GM23338 (cell line): ENCODE measurements around the gene CXCR5. TPM values are rescaled to one million over a fixed set of nuclear protein-coding genes. Genes with fewer than 3 reads are reported as not detected.
A peak's percentile ranks its signal among the peaks of the same experiment; 100 is the strongest.

ENCODE experiments used
- ATAC-seq: fragments of 200-7000 bp; cut with Tn5 transposase; 3 replicates; pipeline ENCODE4 v1.9.1; 2020
- DNase-seq: peaks from one replicate; pipeline ENCODE4 v3.0.0-alpha.2; 2015; ENCODE audit warnings: low spot score
- H2AFZ ChIP-seq: fragments of 200-600 bp; sonication (generic); 2 replicates; pipeline ENCODE4 v1.8.0; 2016; ENCODE audit warnings: antibody characterized with exemption, mild to moderate bottlenecking, moderate library complexity
- H3F3A ChIP-seq: fragments of 200-600 bp; sonication (generic); replicated peaks from 2 replicates; pipeline ENCODE4 v1.8.0; 2017; ENCODE audit warnings: antibody characterized with exemption, mixed run types, low read depth
- H3K27ac ChIP-seq: fragments of 200-600 bp; sonication (generic); 2 replicates; pipeline ENCODE4 v1.6.1; 2016; ENCODE audit warnings: low read depth
- H3K27me3 ChIP-seq: fragments of 200-600 bp; sonication (generic); 2 replicates; pipeline ENCODE4 v1.8.0; 2016; ENCODE audit warnings: mild to moderate bottlenecking, mixed run types, moderate library complexity; ENCODE audit not compliant: insufficient read depth
- H3K36me3 ChIP-seq: fragments of 200-600 bp; sonication (generic); 2 replicates; pipeline ENCODE4 v1.8.0; 2016; ENCODE audit warnings: mild to moderate bottlenecking; ENCODE audit not compliant: insufficient read depth
- H3K4me1 ChIP-seq: fragments of 200-600 bp; sonication (generic); 2 replicates; pipeline ENCODE4 v1.8.0; 2016; ENCODE audit warnings: mild to moderate bottlenecking, moderate library complexity; ENCODE audit not compliant: insufficient read depth
- H3K4me2 ChIP-seq: fragments of 200-600 bp; sonication (generic); 2 replicates; pipeline ENCODE4 v1.7.1; 2017; ENCODE audit warnings: mixed run types
- H3K4me3 ChIP-seq: fragments of 200-600 bp; sonication (generic); 2 replicates; pipeline ENCODE4 v1.6.1; 2016; ENCODE audit warnings: mixed run types
- H3K79me2 ChIP-seq: fragments of 200-600 bp; sonication (generic); replicated peaks from 2 replicates; pipeline ENCODE4 v1.8.0; 2017; ENCODE audit warnings: mild to moderate bottlenecking; ENCODE audit not compliant: insufficient read depth
- H3K9me2 ChIP-seq: fragments of 200-600 bp; sonication (generic); 2 replicates; pipeline ENCODE4 v1.8.0; 2017; ENCODE audit not compliant: insufficient read depth
- H4K20me1 ChIP-seq: fragments of 200-600 bp; sonication (generic); replicated peaks from 2 replicates; pipeline ENCODE4 v1.8.0; 2017; ENCODE audit warnings: mild to moderate bottlenecking; ENCODE audit not compliant: insufficient read depth
- H3K27ac Mint-ChIP-seq: 2 replicates; pipeline ENCODE4 v1.8.0; 2020; ENCODE audit warnings: inconsistent platforms, mild to moderate bottlenecking, moderate library complexity, mixed read lengths
- H3K27me3 Mint-ChIP-seq: 3 replicates; pipeline ENCODE4 v1.8.0; 2022; ENCODE audit warnings: low read depth, mild to moderate bottlenecking, moderate library complexity, mixed read lengths, inconsistent platforms; ENCODE audit not compliant: insufficient read depth, poor library complexity
- H3K36me3 Mint-ChIP-seq: 3 replicates; pipeline ENCODE4 v1.8.0; 2021; ENCODE audit warnings: low read depth, mild to moderate bottlenecking, inconsistent platforms, moderate library complexity, mixed read lengths
- H3K4me1 Mint-ChIP-seq: 3 replicates; pipeline ENCODE4 v1.8.0; 2020; ENCODE audit warnings: mild to moderate bottlenecking, inconsistent platforms, mixed read lengths
- H3K4me3 Mint-ChIP-seq: 3 replicates; pipeline ENCODE4 v1.8.0; 2021; ENCODE audit warnings: moderate library complexity, mild to moderate bottlenecking, inconsistent platforms, mixed read lengths
- H3K9me3 Mint-ChIP-seq: 3 replicates; pipeline ENCODE4 v1.8.0; 2020; ENCODE audit warnings: moderate library complexity, mild to moderate bottlenecking, inconsistent platforms, mixed read lengths
- CREB1 ChIP-seq: fragments of 250-450 bp; sonication (Bioruptor Pico); IDR thresholded peaks from 2 replicates; pipeline ENCODE4 v1.5.0; 2020; ENCODE audit warnings: low read depth, mild to moderate bottlenecking, moderate library complexity
- EZH2 ChIP-seq: fragments of 200-600 bp; sonication (generic); IDR thresholded peaks from one replicate; pipeline ENCODE4 v1.8.0; 2017; ENCODE audit warnings: antibody characterized with exemption, mild to moderate bottlenecking, low read depth; ENCODE audit not compliant: unreplicated experiment
- EZH2phosphoT487 ChIP-seq: fragments of 200-600 bp; sonication (generic); IDR thresholded peaks from one replicate; pipeline ENCODE4 v1.8.1; 2018; ENCODE audit warnings: antibody characterized with exemption; ENCODE audit not compliant: unreplicated experiment
- JUNB ChIP-seq: IDR thresholded peaks from one replicate; pipeline ENCODE4 v1.6.1; 2016; ENCODE audit warnings: antibody characterized with exemption; ENCODE audit not compliant: unreplicated experiment
- NANOG ChIP-seq: IDR thresholded peaks from 2 replicates; pipeline ENCODE4 v1.6.1; 2016; ENCODE audit warnings: antibody characterized with exemption, borderline replicate concordance
- POLR2AphosphoS5 ChIP-seq: IDR thresholded peaks from 2 replicates; pipeline ENCODE4 v1.6.1; 2016; ENCODE audit warnings: antibody characterized with exemption, low read depth
- STAT1 ChIP-seq: IDR thresholded peaks from one replicate; pipeline ENCODE4 v1.6.1; 2016; ENCODE audit warnings: antibody characterized with exemption; ENCODE audit not compliant: unreplicated experiment
- polyA plus RNA-seq: library from polyadenylated mRNA; unstranded; fragments of >200 nt; fragmentation: Nextera tagmentation; extraction: Ambion mirVana; gene quantifications from 2 replicates; pipeline ENCODE4 v1.2.1, GENCODE V29; 2016
- total RNA-seq: library from RNA; depleted of rRNA; stranded (reverse); fragments of >200 nt; shearing (Covaris generic); gene quantifications from 2 replicates; pipeline ENCODE4 v1.2.3, GENCODE V29; 2014
- TF ChIP-seq, protein P1 (sequence below), 2 experiments: fragments of 200-600 bp in 1 of 2; sonication (generic) in 1 of 2; conservative IDR thresholded peaks; 2 replicates each; pipeline versions ENCODE4 v1.5.1 to v1.6.1; 2016 to 2017; ENCODE audit warnings: antibody characterized with exemption in 2 of 2, low read depth in 2 of 2, mild to moderate bottlenecking in 2 of 2, moderate library complexity in 1 of 2
- TF ChIP-seq, protein P2 (sequence below): fragments of 250-450 bp; sonication (Bioruptor Pico); IDR thresholded peaks from 2 replicates; pipeline ENCODE4 v1.5.0; 2020; ENCODE audit warnings: mild to moderate bottlenecking, moderate library complexity
- TF ChIP-seq, protein P3 (sequence below): IDR thresholded peaks from one replicate; pipeline ENCODE4 v1.6.1; 2018; ENCODE audit warnings: antibody characterized with exemption; ENCODE audit not compliant: unreplicated experiment
- TF ChIP-seq, protein P4 (sequence below): IDR thresholded peaks from 2 replicates; pipeline ENCODE4 v1.6.1; 2016; ENCODE audit warnings: antibody characterized with exemption

The CXCR5 gene
- total and polyA plus RNA-seq, 2 experiments from 2014 or later, result 0.18 TPM; not detected in 1

DNA sequence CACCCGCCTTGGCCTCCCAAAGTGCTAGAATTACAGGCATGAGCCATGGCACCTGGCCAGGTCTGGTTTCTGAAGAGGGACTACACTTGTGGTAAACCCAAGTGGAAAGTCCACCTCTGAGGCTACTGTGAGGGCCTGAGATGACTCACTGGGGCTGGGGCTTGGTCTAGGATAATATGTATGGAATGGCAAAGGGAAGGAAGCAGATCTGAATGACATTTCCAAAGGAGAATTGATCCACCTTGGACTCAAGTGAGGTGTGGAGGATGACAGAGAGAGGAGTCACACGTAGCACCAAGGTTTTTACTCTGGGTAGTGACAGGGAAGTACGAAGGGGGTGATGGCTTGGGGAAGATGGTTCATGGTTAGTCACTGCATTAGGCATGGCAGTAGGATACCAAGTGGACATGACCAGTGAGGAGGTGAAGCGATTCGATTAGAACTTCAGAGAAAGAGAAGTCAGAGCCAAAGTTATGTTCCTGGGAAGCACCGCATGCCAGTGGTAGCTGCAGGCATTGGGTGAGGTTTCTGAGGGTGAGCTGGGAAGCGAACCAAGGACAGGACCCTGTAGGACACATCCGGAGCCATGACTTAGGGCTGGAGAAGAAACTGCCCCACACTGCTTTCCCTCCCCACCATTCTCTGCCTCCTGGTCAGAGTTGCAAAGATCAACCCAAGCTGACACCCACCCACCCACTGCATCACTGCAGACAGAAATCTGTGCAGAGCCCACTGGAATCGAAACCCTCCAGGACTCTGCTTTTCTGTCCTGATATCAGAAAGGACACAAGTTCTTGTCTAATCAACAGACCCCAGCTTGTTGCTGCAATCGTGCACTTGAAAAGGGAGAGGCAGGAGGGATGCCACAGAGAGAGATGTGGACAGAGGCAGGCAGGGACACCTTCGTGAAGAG is 55.1 kb downstream of the CXCR5 start:
- DNase-seq, result no peak
- TF ChIP-seq STAT1 (no peak), JUNB (no peak), CREB1 (CRISPR knock-in tag) (no peak), POLR2AphosphoS5 (no peak), EZH2 (no peak), NANOG (no peak), EZH2phosphoT487 (no peak)
- TF ChIP-seq, protein P1, sequence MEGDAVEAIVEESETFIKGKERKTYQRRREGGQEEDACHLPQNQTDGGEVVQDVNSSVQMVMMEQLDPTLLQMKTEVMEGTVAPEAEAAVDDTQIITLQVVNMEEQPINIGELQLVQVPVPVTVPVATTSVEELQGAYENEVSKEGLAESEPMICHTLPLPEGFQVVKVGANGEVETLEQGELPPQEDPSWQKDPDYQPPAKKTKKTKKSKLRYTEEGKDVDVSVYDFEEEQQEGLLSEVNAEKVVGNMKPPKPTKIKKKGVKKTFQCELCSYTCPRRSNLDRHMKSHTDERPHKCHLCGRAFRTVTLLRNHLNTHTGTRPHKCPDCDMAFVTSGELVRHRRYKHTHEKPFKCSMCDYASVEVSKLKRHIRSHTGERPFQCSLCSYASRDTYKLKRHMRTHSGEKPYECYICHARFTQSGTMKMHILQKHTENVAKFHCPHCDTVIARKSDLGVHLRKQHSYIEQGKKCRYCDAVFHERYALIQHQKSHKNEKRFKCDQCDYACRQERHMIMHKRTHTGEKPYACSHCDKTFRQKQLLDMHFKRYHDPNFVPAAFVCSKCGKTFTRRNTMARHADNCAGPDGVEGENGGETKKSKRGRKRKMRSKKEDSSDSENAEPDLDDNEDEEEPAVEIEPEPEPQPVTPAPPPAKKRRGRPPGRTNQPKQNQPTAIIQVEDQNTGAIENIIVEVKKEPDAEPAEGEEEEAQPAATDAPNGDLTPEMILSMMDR (conservative IDR thresholded peaks at IDR 0.05; ENCODE audit: low read depth in 2 of 2), result no peak
- TF ChIP-seq, protein P2, sequence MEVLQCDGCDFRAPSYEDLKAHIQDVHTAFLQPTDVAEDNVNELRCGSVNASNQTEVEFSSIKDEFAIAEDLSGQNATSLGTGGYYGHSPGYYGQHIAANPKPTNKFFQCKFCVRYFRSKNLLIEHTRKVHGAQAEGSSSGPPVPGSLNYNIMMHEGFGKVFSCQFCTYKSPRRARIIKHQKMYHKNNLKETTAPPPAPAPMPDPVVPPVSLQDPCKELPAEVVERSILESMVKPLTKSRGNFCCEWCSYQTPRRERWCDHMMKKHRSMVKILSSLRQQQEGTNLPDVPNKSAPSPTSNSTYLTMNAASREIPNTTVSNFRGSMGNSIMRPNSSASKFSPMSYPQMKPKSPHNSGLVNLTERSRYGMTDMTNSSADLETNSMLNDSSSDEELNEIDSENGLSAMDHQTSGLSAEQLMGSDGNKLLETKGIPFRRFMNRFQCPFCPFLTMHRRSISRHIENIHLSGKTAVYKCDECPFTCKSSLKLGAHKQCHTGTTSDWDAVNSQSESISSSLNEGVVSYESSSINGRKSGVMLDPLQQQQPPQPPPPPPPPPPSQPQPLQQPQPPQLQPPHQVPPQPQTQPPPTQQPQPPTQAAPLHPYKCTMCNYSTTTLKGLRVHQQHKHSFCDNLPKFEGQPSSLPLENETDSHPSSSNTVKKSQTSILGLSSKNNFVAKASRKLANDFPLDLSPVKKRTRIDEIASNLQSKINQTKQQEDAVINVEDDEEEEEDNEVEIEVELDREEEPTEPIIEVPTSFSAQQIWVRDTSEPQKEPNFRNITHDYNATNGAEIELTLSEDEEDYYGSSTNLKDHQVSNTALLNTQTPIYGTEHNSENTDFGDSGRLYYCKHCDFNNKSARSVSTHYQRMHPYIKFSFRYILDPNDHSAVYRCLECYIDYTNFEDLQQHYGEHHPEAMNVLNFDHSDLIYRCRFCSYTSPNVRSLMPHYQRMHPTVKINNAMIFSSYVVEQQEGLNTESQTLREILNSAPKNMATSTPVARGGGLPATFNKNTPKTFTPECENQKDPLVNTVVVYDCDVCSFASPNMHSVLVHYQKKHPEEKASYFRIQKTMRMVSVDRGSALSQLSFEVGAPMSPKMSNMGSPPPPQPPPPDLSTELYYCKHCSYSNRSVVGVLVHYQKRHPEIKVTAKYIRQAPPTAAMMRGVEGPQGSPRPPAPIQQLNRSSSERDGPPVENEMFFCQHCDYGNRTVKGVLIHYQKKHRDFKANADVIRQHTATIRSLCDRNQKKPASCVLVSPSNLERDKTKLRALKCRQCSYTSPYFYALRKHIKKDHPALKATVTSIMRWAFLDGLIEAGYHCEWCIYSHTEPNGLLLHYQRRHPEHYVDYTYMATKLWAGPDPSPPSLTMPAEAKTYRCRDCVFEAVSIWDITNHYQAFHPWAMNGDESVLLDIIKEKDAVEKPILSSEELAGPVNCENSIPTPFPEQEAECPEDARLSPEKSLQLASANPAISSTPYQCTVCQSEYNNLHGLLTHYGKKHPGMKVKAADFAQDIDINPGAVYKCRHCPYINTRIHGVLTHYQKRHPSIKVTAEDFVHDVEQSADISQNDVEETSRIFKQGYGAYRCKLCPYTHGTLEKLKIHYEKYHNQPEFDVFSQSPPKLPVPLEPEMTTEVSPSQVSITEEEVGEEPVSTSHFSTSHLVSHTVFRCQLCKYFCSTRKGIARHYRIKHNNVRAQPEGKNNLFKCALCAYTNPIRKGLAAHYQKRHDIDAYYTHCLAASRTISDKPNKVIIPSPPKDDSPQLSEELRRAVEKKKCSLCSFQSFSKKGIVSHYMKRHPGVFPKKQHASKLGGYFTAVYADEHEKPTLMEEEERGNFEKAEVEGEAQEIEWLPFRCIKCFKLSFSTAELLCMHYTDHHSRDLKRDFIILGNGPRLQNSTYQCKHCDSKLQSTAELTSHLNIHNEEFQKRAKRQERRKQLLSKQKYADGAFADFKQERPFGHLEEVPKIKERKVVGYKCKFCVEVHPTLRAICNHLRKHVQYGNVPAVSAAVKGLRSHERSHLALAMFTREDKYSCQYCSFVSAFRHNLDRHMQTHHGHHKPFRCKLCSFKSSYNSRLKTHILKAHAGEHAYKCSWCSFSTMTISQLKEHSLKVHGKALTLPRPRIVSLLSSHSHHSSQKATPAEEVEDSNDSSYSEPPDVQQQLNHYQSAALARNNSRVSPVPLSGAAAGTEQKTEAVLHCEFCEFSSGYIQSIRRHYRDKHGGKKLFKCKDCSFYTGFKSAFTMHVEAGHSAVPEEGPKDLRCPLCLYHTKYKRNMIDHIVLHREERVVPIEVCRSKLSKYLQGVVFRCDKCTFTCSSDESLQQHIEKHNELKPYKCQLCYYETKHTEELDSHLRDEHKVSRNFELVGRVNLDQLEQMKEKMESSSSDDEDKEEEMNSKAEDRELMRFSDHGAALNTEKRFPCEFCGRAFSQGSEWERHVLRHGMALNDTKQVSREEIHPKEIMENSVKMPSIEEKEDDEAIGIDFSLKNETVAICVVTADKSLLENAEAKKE (CRISPR knock-in tag), result no peak
- TF ChIP-seq, protein P3, sequence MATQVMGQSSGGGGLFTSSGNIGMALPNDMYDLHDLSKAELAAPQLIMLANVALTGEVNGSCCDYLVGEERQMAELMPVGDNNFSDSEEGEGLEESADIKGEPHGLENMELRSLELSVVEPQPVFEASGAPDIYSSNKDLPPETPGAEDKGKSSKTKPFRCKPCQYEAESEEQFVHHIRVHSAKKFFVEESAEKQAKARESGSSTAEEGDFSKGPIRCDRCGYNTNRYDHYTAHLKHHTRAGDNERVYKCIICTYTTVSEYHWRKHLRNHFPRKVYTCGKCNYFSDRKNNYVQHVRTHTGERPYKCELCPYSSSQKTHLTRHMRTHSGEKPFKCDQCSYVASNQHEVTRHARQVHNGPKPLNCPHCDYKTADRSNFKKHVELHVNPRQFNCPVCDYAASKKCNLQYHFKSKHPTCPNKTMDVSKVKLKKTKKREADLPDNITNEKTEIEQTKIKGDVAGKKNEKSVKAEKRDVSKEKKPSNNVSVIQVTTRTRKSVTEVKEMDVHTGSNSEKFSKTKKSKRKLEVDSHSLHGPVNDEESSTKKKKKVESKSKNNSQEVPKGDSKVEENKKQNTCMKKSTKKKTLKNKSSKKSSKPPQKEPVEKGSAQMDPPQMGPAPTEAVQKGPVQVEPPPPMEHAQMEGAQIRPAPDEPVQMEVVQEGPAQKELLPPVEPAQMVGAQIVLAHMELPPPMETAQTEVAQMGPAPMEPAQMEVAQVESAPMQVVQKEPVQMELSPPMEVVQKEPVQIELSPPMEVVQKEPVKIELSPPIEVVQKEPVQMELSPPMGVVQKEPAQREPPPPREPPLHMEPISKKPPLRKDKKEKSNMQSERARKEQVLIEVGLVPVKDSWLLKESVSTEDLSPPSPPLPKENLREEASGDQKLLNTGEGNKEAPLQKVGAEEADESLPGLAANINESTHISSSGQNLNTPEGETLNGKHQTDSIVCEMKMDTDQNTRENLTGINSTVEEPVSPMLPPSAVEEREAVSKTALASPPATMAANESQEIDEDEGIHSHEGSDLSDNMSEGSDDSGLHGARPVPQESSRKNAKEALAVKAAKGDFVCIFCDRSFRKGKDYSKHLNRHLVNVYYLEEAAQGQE, result no peak
- TF ChIP-seq, protein P4, sequence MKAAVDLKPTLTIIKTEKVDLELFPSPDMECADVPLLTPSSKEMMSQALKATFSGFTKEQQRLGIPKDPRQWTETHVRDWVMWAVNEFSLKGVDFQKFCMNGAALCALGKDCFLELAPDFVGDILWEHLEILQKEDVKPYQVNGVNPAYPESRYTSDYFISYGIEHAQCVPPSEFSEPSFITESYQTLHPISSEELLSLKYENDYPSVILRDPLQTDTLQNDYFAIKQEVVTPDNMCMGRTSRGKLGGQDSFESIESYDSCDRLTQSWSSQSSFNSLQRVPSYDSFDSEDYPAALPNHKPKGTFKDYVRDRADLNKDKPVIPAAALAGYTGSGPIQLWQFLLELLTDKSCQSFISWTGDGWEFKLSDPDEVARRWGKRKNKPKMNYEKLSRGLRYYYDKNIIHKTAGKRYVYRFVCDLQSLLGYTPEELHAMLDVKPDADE, result no peak
- H3K27ac ChIP-seq, result no peak overlapping the region
- H3K4me1 ChIP-seq, result peaks cover 23% of the 10 kb centered on the region
- no peaks in the 10 kb centered on the region for H3K79me2 ChIP-seq
- no peak overlapping the region; the same call in 1 of the 2 replicates for H2AFZ ChIP-seq
- peak overlapping the region; percentile 72 for H3K4me2 ChIP-seq
- no peak for ATAC-seq
- Mint-ChIP-seq H3K27me3 (peaks cover 8% of the 10 kb centered on the region), H3K4me3 (no peak overlapping the region; the same call in 2 of the 3 replicates), H3K27ac (no peak overlapping the region), H3K36me3 (no peaks in the 10 kb centered on the region), H3K9me3 (no peaks in the 10 kb centered on the region; the same call in 2 of the 3 replicates), H3K4me1 (peaks cover 27% of the 10 kb centered on the region)
- H3F3A ChIP-seq, result no peaks in the 10 kb centered on the region
- no peak overlapping the region for H3K4me3 ChIP-seq
- H4K20me1 ChIP-seq, result no peaks in the 10 kb centered on the region
- 0 out of 2 replicates have a peak, but pooled peaks cover 4% of the 10 kb centered on the region for H3K27me3 ChIP-seq
- no peaks in the 10 kb centered on the region for H3K36me3 ChIP-seq
- H3K9me2 ChIP-seq, result no peaks in the 10 kb centered on the region
